Large intestine (tissue), 3 donors: ENCODE results near the gene KRCC1. TPM values are rescaled to one million over a fixed set of nuclear protein-coding genes. Genes with fewer than 3 reads are reported as not detected.

Experiments
- DNase-seq, 2 donors: peaks; one replicate each; pipeline versions ENCODE4 v3.0.0 to v3.0.0-alpha.2; 2013
- H3K27ac ChIP-seq: one replicate; pipeline ENCODE4 v1.5.1; 2013; ENCODE audit warnings: low read length
- H3K27me3 ChIP-seq: 2 replicates; pipeline ENCODE4 v1.6.1; 2013; ENCODE audit warnings: low read length; ENCODE audit not compliant: control insufficient read depth, insufficient read depth
- H3K36me3 ChIP-seq: 2 replicates; pipeline ENCODE4 v1.6.1; 2013; ENCODE audit warnings: low read length; ENCODE audit not compliant: control insufficient read depth, insufficient read depth
- H3K4me1 ChIP-seq: one replicate; pipeline ENCODE4 v1.6.1; 2013; ENCODE audit warnings: low read length; ENCODE audit not compliant: control insufficient read depth, insufficient read depth
- H3K4me3 ChIP-seq: one replicate; pipeline ENCODE4 v1.5.1; 2013; ENCODE audit warnings: low read length
- H3K9me3 ChIP-seq: one replicate; pipeline ENCODE4 v1.6.1; 2013; ENCODE audit warnings: mild to moderate bottlenecking, low read depth, low read length, moderate library complexity; ENCODE audit not compliant: control insufficient read depth
- WGBS: methylation state at CpG from one replicate; pipeline ENCODE4 v1.1.5; 2013; ENCODE audit warnings: low lambda C conversion rate; ENCODE audit not compliant: insufficient coverage; 5-methylcytosine and 5-hydroxymethylcytosine counted together
- polyA plus RNA-seq: library from polyadenylated mRNA; unstranded; fragments of 120-200 nt; gene quantifications from one replicate; pipeline ENCODE4 v1.2.1, GENCODE V29; 2013

KRCC1 gene
- polyA plus RNA-seq, 1 donor, result 39.4 TPM

GRCh38 chr2:88066543-88066942, 11.0 kb upstream of the KRCC1 start:
- WGBS, result 75% methylated on average over 2 of the region's 4 CpGs
- no peak for DNase-seq
- H3K27me3 ChIP-seq, result no peaks in the 10 kb centered on the region
- H3K4me3 ChIP-seq, result no peak overlapping the region
- no peaks in the 10 kb centered on the region for H3K9me3 ChIP-seq
- H3K36me3 ChIP-seq, result no peaks in the 10 kb centered on the region
- H3K4me1 ChIP-seq, result no peaks in the 10 kb centered on the region
- no peak overlapping the region for H3K27ac ChIP-seq

GRCh38 chr2:88061295-88061694, 5.7 kb upstream of the KRCC1 start:
- Histone ChIP-seq H3K9me3 (no peaks in the 10 kb centered on the region), H3K36me3 (no peaks in the 10 kb centered on the region), H3K4me3 (no peak overlapping the region), H3K27ac (no peak overlapping the region), H3K4me1 (peaks cover 3% of the 10 kb centered on the region), H3K27me3 (no peaks in the 10 kb centered on the region)
- 80% methylated on average over 1 of the region's 3 CpGs for WGBS
- DNase-seq, result no peak

GRCh38 chr2:88060907-88061275, 5.3 kb upstream of the KRCC1 start:
- H3K27me3 ChIP-seq, result no peaks in the 10 kb centered on the region
- no peak overlapping the region for H3K4me3 ChIP-seq
- no peak overlapping the region for H3K27ac ChIP-seq
- H3K36me3 ChIP-seq, result no peaks in the 10 kb centered on the region
- H3K9me3 ChIP-seq, result no peaks in the 10 kb centered on the region
- peaks cover 7% of the 10 kb centered on the region for H3K4me1 ChIP-seq
- no CpG with 5 or more reads among the region's 2 CpGs for WGBS
- DNase-seq, result no peak

DNA sequence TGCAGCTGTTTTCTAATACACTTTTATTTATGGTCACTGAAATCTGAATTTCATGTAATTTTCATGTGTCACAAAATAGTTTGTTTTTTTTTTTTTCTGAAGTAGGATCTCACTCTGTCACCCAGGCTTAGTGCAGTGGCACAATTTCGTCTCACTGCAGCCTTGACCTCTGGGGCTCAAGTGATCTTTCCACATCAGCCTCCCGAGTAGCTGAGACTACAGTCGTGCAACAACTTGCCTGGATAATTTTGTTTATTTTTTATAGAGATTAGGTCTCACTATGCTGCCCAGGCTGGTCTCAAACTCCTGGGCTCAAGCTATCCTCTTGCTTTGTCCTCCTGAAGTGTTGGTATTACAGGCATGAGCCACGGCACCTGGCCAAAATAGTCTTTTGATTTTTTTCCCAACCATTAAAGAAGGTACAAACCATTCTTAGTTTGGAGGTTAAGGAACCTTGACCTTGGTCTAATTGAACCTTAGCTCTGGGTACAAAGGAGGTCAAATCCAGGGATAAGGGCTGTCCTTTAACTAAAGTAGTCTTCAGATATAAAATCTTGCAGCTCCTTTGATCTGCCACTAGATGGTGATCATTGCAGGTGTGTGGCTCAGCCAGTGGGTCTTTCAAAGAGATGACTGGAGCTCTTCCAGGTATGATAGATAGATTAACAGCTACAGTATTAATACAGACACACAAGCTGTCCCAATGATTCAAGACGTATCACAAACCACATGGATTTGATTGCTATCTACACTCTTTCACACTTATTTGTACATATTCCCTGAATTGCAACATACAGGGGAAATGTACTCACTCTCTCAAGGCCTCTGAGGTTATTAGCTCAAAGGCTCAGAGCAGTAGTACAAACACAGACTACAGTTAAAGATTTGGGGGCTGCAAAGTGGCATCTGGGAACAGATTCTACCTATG, 4.7 kb upstream of the KRCC1 start:
- H3K4me1 ChIP-seq, result peaks cover 7% of the 10 kb centered on the region
- 0% methylated on average over 1 of the region's 5 CpGs for WGBS
- H3K36me3 ChIP-seq, result no peaks in the 10 kb centered on the region
- peak in 1 of 2 donors; percentile 54 for DNase-seq
- no peak overlapping the region for H3K4me3 ChIP-seq
- H3K27me3 ChIP-seq, result no peaks in the 10 kb centered on the region
- no peak overlapping the region for H3K27ac ChIP-seq
- H3K9me3 ChIP-seq, result no peaks in the 10 kb centered on the region

DNA sequence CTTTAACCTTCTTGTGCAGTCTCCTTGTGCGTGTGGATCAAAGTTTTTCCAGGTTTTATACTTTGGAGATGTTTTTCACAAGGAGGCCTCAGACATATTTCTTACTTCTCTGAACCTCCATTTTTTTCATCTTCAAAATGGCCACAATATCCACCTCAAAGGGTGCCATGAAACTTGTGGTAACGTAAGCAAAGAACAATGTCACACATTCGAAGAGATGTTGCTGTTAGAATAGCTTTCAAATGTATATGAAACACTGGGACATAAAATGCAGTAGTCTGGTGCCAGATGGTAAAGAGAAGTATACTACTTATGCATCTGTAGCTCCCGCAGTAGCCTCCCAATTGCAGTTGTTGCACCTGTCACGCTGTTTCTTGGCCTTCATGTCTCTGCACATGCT, 2.6 kb upstream of the KRCC1 start:
- H3K4me1 ChIP-seq, result peaks cover 12% of the 10 kb centered on the region
- H3K27me3 ChIP-seq, result no peaks in the 10 kb centered on the region
- WGBS, result 80% methylated on average over 1 of the region's 5 CpGs
- H3K27ac ChIP-seq, result no peak overlapping the region
- no peak overlapping the region for H3K4me3 ChIP-seq
- no peaks in the 10 kb centered on the region for H3K36me3 ChIP-seq
- no peak for DNase-seq
- H3K9me3 ChIP-seq, result no peaks in the 10 kb centered on the region

- DNase-seq, result no peak
- 19% methylated on average over 2 of the region's 4 CpGs for whole genome bisulfite sequencing
- H3K36me3 ChIP-seq, result no peaks in the 10 kb centered on the region
- H3K27me3 ChIP-seq, result no peaks in the 10 kb centered on the region
- no peak overlapping the region for H3K27ac ChIP-seq
- H3K9me3 ChIP-seq, result no peaks in the 10 kb centered on the region
- peaks cover 12% of the 10 kb centered on the region for H3K4me1 ChIP-seq
- H3K4me3 ChIP-seq, result no peak overlapping the region
Measured at GRCh38 chr2:88057437-88057844, 1.9 kb upstream of the KRCC1 start.

DNA sequence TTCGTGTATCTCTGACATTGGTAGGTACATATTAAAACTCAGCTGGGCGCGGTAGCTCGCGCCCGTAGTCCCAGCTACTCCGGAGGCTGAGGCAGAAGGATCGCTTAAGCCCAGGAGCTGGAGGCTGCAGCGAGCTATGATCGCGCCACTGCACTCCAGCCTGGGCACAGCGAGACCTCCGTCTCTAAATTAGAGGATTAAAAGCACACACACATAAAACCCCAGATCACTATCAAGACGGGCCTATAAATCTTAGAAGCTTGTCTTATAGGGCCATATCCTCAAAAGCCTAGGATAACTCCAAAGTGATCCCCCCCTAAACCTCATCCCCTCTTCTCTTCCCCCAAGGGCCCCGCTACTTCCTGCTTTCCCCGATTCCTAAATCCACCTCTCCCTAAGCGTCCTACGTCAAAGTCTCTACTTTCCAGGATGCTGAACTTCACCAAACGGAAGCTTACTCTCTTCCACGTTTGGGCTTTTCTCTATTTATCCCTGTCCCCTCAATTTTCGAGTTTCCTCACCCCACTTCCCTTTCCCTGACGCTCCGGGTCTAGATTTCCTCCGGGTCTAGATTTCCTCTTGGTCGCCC, 707 bp downstream of the KRCC1 start:
- Histone ChIP-seq H3K4me1 (peaks cover 12% of the 10 kb centered on the region), H3K27me3 (no peaks in the 10 kb centered on the region), H3K27ac (peak overlapping the region; percentile 96), H3K9me3 (no peaks in the 10 kb centered on the region), H3K4me3 (peak overlapping the region; percentile 87), H3K36me3 (no peaks in the 10 kb centered on the region)
- no peak for DNase-seq
- 0% methylated on average over 7 of the region's 25 CpGs for WGBS

DNA sequence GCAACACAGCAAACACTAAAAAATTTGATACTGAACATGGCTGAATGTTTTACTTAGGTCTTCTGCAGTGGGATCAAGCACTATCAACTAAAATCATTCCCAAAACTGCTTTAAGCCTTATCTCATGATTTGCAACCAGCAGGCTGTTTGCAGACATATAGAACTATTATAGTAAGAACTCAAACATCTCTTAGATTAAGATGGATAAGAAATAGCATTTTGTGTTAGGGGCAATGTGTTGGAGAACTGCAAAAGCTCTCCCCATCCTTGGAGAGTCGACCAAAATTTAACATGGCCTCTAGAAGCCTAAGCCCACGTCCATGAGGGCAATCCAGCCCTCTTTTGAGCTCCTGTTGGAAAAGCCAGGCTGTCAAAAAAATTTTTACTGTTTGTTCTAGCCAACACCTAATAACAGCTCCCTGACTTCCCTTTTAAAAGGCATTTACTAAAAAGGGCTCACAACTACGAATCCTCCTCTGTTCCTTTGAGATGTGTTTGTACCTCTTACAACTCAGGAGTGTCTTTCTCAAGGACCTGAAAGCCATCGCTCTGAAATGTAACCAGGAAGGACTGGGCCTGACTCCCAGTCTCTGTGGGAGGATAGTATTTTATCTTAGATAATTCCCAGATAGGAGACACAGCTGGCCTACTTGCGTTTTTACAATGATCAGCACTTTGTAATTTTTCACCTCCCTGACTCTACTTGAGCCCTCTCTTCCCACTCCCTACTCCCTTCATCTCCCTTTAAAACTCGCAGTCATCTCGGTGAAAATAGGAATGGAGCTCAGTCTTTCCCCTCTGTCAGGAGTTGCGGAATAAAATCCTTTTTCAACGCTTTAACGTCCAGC, 1.4 kb downstream of the KRCC1 start:
- Histone ChIP-seq H3K27me3 (no peaks in the 10 kb centered on the region), H3K36me3 (no peaks in the 10 kb centered on the region), H3K27ac (peak overlapping the region; percentile 96), H3K9me3 (no peaks in the 10 kb centered on the region), H3K4me1 (peaks cover 12% of the 10 kb centered on the region), H3K4me3 (peak overlapping the region; percentile 87)
- WGBS, result 60% methylated on average over 1 of the region's 10 CpGs
- peak in 1 of 2 donors; percentile 50 for DNase-seq

DNA sequence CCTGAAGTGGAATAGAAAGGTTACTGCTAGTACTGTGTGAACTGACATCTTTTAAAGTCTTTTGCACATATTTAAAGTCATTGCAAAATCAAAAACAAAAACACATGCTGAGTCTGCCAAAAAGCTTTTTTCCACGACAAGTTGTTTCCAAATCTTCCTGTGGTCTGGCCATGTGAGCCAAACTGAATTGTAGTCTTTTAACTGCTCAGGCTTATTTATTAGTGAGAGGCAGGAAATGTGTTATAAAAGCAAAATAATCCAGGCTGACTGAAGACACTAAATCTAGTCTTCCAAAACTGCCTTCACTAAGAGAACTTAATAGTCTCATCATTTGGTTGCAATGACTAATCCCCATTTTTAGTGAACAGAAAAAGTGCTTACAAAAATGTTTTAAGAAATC, 2.3 kb downstream of the KRCC1 start:
- Histone ChIP-seq H3K27ac (no peak overlapping the region), H3K4me1 (peaks cover 12% of the 10 kb centered on the region), H3K4me3 (no peak overlapping the region), H3K27me3 (no peaks in the 10 kb centered on the region), H3K9me3 (no peaks in the 10 kb centered on the region), H3K36me3 (no peaks in the 10 kb centered on the region)
- DNase-seq, result no peak
- WGBS, result 60% methylated on average over 1 of the region's 1 CpG

GRCh38 chr2:88051792-88052191, 3.8 kb downstream of the KRCC1 start:
- peaks cover 12% of the 10 kb centered on the region for H3K4me1 ChIP-seq

More at GRCh38 chr2:88051792-88052191, 3.8 kb downstream of the KRCC1 start:
- Histone ChIP-seq H3K36me3 (no peaks in the 10 kb centered on the region), H3K9me3 (no peaks in the 10 kb centered on the region), H3K4me3 (no peak overlapping the region), H3K27me3 (no peaks in the 10 kb centered on the region), H3K27ac (no peak overlapping the region)
- no CpG with 5 or more reads among the region's 2 CpGs for WGBS
- no peak for DNase-seq
